ENCODE results near the gene DISP2. TPM values are rescaled to one million over a fixed set of nuclear protein-coding genes. Genes with fewer than 3 reads are reported as not detected.

DISP2 gene
- total RNA-seq, 1 experiment from 2014 or later = 2.6 TPM

- no peak overlapping the region for H3K9ac ChIP-seq (ENCODE audit: low read length)
- no peaks in the 10 kb centered on the region for H3K9me3 ChIP-seq (ENCODE audit: low read length)
- no peaks in the 10 kb centered on the region for H3K79me2 ChIP-seq (ENCODE audit: low read length)
- no peak overlapping the region for H3K4me3 ChIP-seq (ENCODE audit: low read length)
- no peaks in the 10 kb centered on the region for H4K20me1 ChIP-seq (ENCODE audit: insufficient read depth, low read depth, low read length)
- H3K27ac ChIP-seq (ENCODE audit: low read length) = no peak overlapping the region
- H3K27me3 ChIP-seq (ENCODE audit: low read length) = no peaks in the 10 kb centered on the region
- no peaks in the 10 kb centered on the region for H3K36me3 ChIP-seq (ENCODE audit: insufficient read depth, low read length)
- no peak for DNase-seq
- H3K9me2 ChIP-seq (replicated peaks; ENCODE audit: insufficient read depth, low read length) = no peaks in the 10 kb centered on the region
- 0 out of 2 replicates have a peak, but pooled peaks cover 2% of the 10 kb centered on the region for H3K4me1 ChIP-seq (ENCODE audit: low read length)
- H2AFZ ChIP-seq (ENCODE audit: low read length) = no peak overlapping the region
- H3K4me2 ChIP-seq (ENCODE audit: low read depth, low read length, poor library complexity, severe bottlenecking) = no peak overlapping the region
Observed at GRCh38 chr15:40347559-40348473, 10.2 kb upstream of the DISP2 start.

GRCh38 chr15:40348474-40348870 is 9.5 kb upstream of the DISP2 start:
- Histone ChIP-seq H3K79me2 (ENCODE audit: low read length) (no peaks in the 10 kb centered on the region), H3K4me2 (ENCODE audit: low read depth, low read length, poor library complexity, severe bottlenecking) (no peak overlapping the region)

GRCh38 chr15:40349163-40349562 is 8.9 kb upstream of the DISP2 start:
- Histone ChIP-seq H3K9me3 (ENCODE audit: low read length) (no peaks in the 10 kb centered on the region), H3K4me3 (ENCODE audit: low read length) (no peak overlapping the region), H3K27me3 (ENCODE audit: low read length) (no peaks in the 10 kb centered on the region), H3K36me3 (ENCODE audit: insufficient read depth, low read length) (no peaks in the 10 kb centered on the region), H3K4me2 (ENCODE audit: low read depth, low read length, poor library complexity, severe bottlenecking) (no peak overlapping the region), H3K9ac (ENCODE audit: low read length) (no peak overlapping the region), H3K79me2 (ENCODE audit: low read length) (no peaks in the 10 kb centered on the region), H2AFZ (ENCODE audit: low read length) (no peak overlapping the region), H3K4me1 (ENCODE audit: low read length) (0 out of 2 replicates have a peak, but pooled peaks cover 2% of the 10 kb centered on the region), H3K27ac (ENCODE audit: low read length) (no peak overlapping the region), H3K9me2 (replicated peaks; ENCODE audit: insufficient read depth, low read length) (no peaks in the 10 kb centered on the region), H4K20me1 (ENCODE audit: insufficient read depth, low read depth, low read length) (no peaks in the 10 kb centered on the region)
- DNase-seq = no peak

More at GRCh38 chr15:40348474-40348870, 9.5 kb upstream of the DISP2 start:
- Histone ChIP-seq H3K4me1 (ENCODE audit: low read length) (0 out of 2 replicates have a peak, but pooled peaks cover 2% of the 10 kb centered on the region), H3K9me3 (ENCODE audit: low read length) (no peaks in the 10 kb centered on the region), H4K20me1 (ENCODE audit: insufficient read depth, low read depth, low read length) (no peaks in the 10 kb centered on the region), H3K9me2 (replicated peaks; ENCODE audit: insufficient read depth, low read length) (no peaks in the 10 kb centered on the region), H3K27me3 (ENCODE audit: low read length) (no peaks in the 10 kb centered on the region), H3K27ac (ENCODE audit: low read length) (no peak overlapping the region), H3K36me3 (ENCODE audit: insufficient read depth, low read length) (no peaks in the 10 kb centered on the region), H3K4me3 (ENCODE audit: low read length) (no peak overlapping the region), H3K9ac (ENCODE audit: low read length) (no peak overlapping the region), H2AFZ (ENCODE audit: low read length) (no peak overlapping the region)
- DNase-seq = no peak

GRCh38 chr15:40352281-40352901 is 5.6 kb upstream of the DISP2 start:
- Histone ChIP-seq H3K9me3 (ENCODE audit: low read length) (no peaks in the 10 kb centered on the region), H3K27me3 (ENCODE audit: low read length) (no peaks in the 10 kb centered on the region), H3K79me2 (ENCODE audit: low read length) (no peaks in the 10 kb centered on the region), H3K36me3 (ENCODE audit: insufficient read depth, low read length) (no peaks in the 10 kb centered on the region), H3K4me1 (ENCODE audit: low read length) (peaks cover under 1% of the 10 kb centered on the region), H4K20me1 (ENCODE audit: insufficient read depth, low read depth, low read length) (no peaks in the 10 kb centered on the region), H3K27ac (ENCODE audit: low read length) (no peak overlapping the region), H3K4me3 (ENCODE audit: low read length) (no peak overlapping the region), H2AFZ (ENCODE audit: low read length) (no peak overlapping the region), H3K4me2 (ENCODE audit: low read depth, low read length, poor library complexity, severe bottlenecking) (no peak overlapping the region), H3K9me2 (replicated peaks; ENCODE audit: insufficient read depth, low read length) (no peaks in the 10 kb centered on the region), H3K9ac (ENCODE audit: low read length) (no peak overlapping the region)
- no peak for DNase-seq

GRCh38 chr15:40353697-40354096 is 4.3 kb upstream of the DISP2 start:
- Histone ChIP-seq H3K9me2 (replicated peaks; ENCODE audit: insufficient read depth, low read length) (no peaks in the 10 kb centered on the region), H4K20me1 (ENCODE audit: insufficient read depth, low read depth, low read length) (no peaks in the 10 kb centered on the region), H3K27me3 (ENCODE audit: low read length) (no peaks in the 10 kb centered on the region), H2AFZ (ENCODE audit: low read length) (no peak overlapping the region), H3K36me3 (ENCODE audit: insufficient read depth, low read length) (no peaks in the 10 kb centered on the region), H3K9me3 (ENCODE audit: low read length) (no peaks in the 10 kb centered on the region), H3K4me1 (ENCODE audit: low read length) (peaks cover 10% of the 10 kb centered on the region), H3K9ac (ENCODE audit: low read length) (no peak overlapping the region), H3K4me2 (ENCODE audit: low read depth, low read length, poor library complexity, severe bottlenecking) (no peak overlapping the region), H3K27ac (ENCODE audit: low read length) (no peak overlapping the region), H3K79me2 (ENCODE audit: low read length) (no peaks in the 10 kb centered on the region), H3K4me3 (ENCODE audit: low read length) (no peak overlapping the region)
- no peak for DNase-seq

GRCh38 chr15:40354408-40355171 is 3.4 kb upstream of the DISP2 start:
- Histone ChIP-seq H3K4me1 (ENCODE audit: low read length) (peaks cover 15% of the 10 kb centered on the region), H3K4me2 (ENCODE audit: low read depth, low read length, poor library complexity, severe bottlenecking) (no peak overlapping the region), H2AFZ (ENCODE audit: low read length) (no peak overlapping the region), H3K9ac (ENCODE audit: low read length) (no peak overlapping the region), H4K20me1 (ENCODE audit: insufficient read depth, low read depth, low read length) (no peaks in the 10 kb centered on the region), H3K36me3 (ENCODE audit: insufficient read depth, low read length) (no peaks in the 10 kb centered on the region), H3K4me3 (ENCODE audit: low read length) (no peak overlapping the region), H3K9me3 (ENCODE audit: low read length) (no peaks in the 10 kb centered on the region), H3K79me2 (ENCODE audit: low read length) (no peaks in the 10 kb centered on the region), H3K9me2 (replicated peaks; ENCODE audit: insufficient read depth, low read length) (no peaks in the 10 kb centered on the region), H3K27ac (ENCODE audit: low read length) (no peak overlapping the region), H3K27me3 (ENCODE audit: low read length) (no peaks in the 10 kb centered on the region)
- DNase-seq = peak; percentile 56

GRCh38 chr15:40355976-40356585 is 1.9 kb upstream of the DISP2 start:
- H3K36me3 ChIP-seq (ENCODE audit: insufficient read depth, low read length) = no peaks in the 10 kb centered on the region
- H2AFZ ChIP-seq (ENCODE audit: low read length) = no peak overlapping the region
- no peak overlapping the region for H3K4me3 ChIP-seq (ENCODE audit: low read length)
- no peaks in the 10 kb centered on the region for H3K9me3 ChIP-seq (ENCODE audit: low read length)
- H3K4me1 ChIP-seq (ENCODE audit: low read length) = peaks cover 15% of the 10 kb centered on the region
- H4K20me1 ChIP-seq (ENCODE audit: insufficient read depth, low read depth, low read length) = no peaks in the 10 kb centered on the region
- no peak for DNase-seq
- no peak overlapping the region for H3K4me2 ChIP-seq (ENCODE audit: low read depth, low read length, poor library complexity, severe bottlenecking)
- H3K9ac ChIP-seq (ENCODE audit: low read length) = no peak overlapping the region
- no peaks in the 10 kb centered on the region for H3K9me2 ChIP-seq (replicated peaks; ENCODE audit: insufficient read depth, low read length)
- no peaks in the 10 kb centered on the region for H3K79me2 ChIP-seq (ENCODE audit: low read length)
- H3K27me3 ChIP-seq (ENCODE audit: low read length) = no peaks in the 10 kb centered on the region
- H3K27ac ChIP-seq (ENCODE audit: low read length) = no peak overlapping the region
